ENCODE data around the gene RNF212. TPM values are rescaled to one million over a fixed set of nuclear protein-coding genes. Genes with fewer than 3 reads are reported as not detected.

The RNF212 gene
- total and polyA plus RNA-seq, 10 of the 15 experiments (the other 5 are each of a cell fraction or from before 2014, with no cell fraction given): not detected

DNA sequence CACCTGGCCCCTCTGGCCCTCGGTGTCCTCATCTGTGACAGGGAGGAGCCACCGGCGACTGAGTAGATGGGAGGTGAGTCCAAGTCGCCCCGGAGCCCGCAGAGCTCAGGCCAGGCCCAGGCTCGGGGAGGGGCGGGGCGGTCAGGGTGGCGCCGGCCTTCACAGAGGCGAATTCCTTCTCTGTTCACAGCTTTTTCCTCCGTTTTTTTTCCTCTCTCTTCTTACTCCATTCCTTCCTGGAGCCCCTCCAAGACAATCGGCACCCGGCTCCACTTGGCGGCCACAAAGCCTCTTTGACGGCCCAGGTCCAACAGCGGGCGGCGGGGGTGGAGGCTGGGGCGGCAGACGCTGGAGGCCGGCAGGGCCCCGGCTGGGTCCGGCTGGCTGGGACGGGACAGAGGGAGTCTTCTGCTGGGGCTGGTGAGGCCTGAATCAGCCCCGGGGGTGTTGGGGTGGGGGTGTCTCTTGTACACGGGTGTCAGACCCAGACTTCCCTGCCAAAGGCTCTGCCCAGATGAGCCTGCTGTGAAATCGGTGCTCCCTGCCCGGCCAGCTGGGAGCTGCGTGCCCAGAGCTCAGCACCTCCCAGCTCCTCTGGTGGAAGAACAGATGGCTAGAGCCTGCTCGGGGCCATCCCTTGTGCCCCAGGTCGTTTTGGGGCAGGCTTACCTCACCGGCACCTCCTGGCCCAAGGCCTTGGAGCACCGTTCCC is 79.4 kb downstream of the RNF212 start:
- H3K36me3 ChIP-seq (ENCODE audit: control insufficient read depth in 2 of 2, insufficient read depth in 2 of 2, low read length in 1 of 2): no peaks in the 10 kb centered on the region
- no peak overlapping the region for H3K4me3 ChIP-seq
- BruUV-seq (replicated peaks): no TSS peak
- TF ChIP-seq TBL1XR1 (IDR thresholded peaks at IDR 0.05; ENCODE audit: low read depth, low read length) (no peak), MYC (IDR thresholded peaks at IDR 0.05; ENCODE audit: insufficient read depth, insufficient read length, insufficient replicate concordance, low read length, severe bottlenecking) (no peak), SREBF1 (IDR thresholded peaks at IDR 0.05; ENCODE audit: low read length) (no peak), SPI1 (IDR thresholded peaks at IDR 0.05; ENCODE audit: borderline replicate concordance, insufficient read depth, low read depth, low read length) (no peak), IKZF1 (conservative IDR thresholded peaks at IDR 0.05) (no peak), ZNF384 (IDR thresholded peaks at IDR 0.05; ENCODE audit: borderline replicate concordance, low read depth, low read length) (no peak)
- TF ChIP-seq, protein P1, sequence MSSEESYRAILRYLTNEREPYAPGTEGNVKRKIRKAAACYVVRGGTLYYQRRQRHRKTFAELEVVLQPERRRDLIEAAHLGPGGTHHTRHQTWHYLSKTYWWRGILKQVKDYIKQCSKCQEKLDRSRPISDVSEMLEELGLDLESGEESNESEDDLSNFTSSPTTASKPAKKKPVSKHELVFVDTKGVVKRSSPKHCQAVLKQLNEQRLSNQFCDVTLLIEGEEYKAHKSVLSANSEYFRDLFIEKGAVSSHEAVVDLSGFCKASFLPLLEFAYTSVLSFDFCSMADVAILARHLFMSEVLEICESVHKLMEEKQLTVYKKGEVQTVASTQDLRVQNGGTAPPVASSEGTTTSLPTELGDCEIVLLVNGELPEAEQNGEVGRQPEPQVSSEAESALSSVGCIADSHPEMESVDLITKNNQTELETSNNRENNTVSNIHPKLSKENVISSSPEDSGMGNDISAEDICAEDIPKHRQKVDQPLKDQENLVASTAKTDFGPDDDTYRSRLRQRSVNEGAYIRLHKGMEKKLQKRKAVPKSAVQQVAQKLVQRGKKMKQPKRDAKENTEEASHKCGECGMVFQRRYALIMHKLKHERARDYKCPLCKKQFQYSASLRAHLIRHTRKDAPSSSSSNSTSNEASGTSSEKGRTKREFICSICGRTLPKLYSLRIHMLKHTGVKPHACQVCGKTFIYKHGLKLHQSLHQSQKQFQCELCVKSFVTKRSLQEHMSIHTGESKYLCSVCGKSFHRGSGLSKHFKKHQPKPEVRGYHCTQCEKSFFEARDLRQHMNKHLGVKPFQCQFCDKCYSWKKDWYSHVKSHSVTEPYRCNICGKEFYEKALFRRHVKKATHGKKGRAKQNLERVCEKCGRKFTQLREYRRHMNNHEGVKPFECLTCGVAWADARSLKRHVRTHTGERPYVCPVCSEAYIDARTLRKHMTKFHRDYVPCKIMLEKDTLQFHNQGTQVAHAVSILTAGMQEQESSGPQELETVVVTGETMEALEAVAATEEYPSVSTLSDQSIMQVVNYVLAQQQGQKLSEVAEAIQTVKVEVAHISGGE (CRISPR knock-in tag; IDR thresholded peaks at IDR 0.05): no peak
- TF ChIP-seq, protein P2, sequence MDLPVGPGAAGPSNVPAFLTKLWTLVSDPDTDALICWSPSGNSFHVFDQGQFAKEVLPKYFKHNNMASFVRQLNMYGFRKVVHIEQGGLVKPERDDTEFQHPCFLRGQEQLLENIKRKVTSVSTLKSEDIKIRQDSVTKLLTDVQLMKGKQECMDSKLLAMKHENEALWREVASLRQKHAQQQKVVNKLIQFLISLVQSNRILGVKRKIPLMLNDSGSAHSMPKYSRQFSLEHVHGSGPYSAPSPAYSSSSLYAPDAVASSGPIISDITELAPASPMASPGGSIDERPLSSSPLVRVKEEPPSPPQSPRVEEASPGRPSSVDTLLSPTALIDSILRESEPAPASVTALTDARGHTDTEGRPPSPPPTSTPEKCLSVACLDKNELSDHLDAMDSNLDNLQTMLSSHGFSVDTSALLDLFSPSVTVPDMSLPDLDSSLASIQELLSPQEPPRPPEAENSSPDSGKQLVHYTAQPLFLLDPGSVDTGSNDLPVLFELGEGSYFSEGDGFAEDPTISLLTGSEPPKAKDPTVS (IDR thresholded peaks at IDR 0.05; ENCODE audit: low read depth, low read length): no peak
- H3K4me2 ChIP-seq (ENCODE audit: control insufficient read depth, insufficient read depth): no peak overlapping the region
- H4K20me1 ChIP-seq (ENCODE audit: control insufficient read depth, insufficient read depth): no peaks in the 10 kb centered on the region
- no peaks in the 10 kb centered on the region for H3K79me2 ChIP-seq (ENCODE audit: control insufficient read depth, insufficient read depth, low read length)
- H3K9ac ChIP-seq (ENCODE audit: control insufficient read depth, insufficient read depth, low read length): no peak overlapping the region
- 52% methylated on average over 35 of the region's 35 CpGs for WGBS (ENCODE audit: insufficient coverage, insufficient replicate concordance, low lambda C conversion rate, missing lambda C conversion rate)
- no peaks in the 10 kb centered on the region for H3K4me1 ChIP-seq (ENCODE audit: control insufficient read depth, insufficient read depth, low read length)
- no peaks in the 10 kb centered on the region for H3K9me3 ChIP-seq (replicated peaks; ENCODE audit: control insufficient read depth, insufficient read depth, low read length)
- no peak for FAIRE-seq
- POLR2A ChIA-PET: no interaction called here
- H3K27me3 ChIP-seq (replicated peaks in 1 of 2; ENCODE audit: control insufficient read depth in 2 of 2, insufficient read depth in 2 of 2, low read length in 1 of 2): no peaks in the 10 kb centered on the region
- intact Hi-C loops (cut with micrococcal nuclease; ENCODE audit: unreplicated experiment): no loop called here
- in situ Hi-C loops (cut with MboI): no loop called here
- CTCF ChIA-PET: no interaction called here
- DNase-seq (ENCODE audit: low read depth, low spot score): no peak
- no peak for ATAC-seq
- SMC1A ChIA-PET (ENCODE audit: uncharacterized antibody, unreplicated experiment): no interaction called here
- RAD21 ChIA-PET (ENCODE audit: unreplicated experiment): no interaction called here
- H2AFZ ChIP-seq (ENCODE audit: control insufficient read depth, low read depth, low read length): no peak overlapping the region
- no peak overlapping the region for H3K27ac ChIP-seq (ENCODE audit: control insufficient read depth, insufficient read depth)

Data from GM12878 (cell line).